Lower leg skin (tissue), 3 donors: ENCODE data around the gene LYZL2.
"Not testable (repeated sequence)": the region's sequence is repeated elsewhere in the genome, so short reads cannot be mapped to it uniquely, and the experiment has no call there.

ENCODE experiments used
- CTCF ChIP-seq, 3 donors: fragments of 450-650 bp; IDR thresholded peaks; one replicate each; pipeline ENCODE4 v1.5.1; 2016; ENCODE audit warnings: antibody characterized with exemption in 3 of 3, mild to moderate bottlenecking in 3 of 3, moderate library complexity in 2 of 3
- POLR2A ChIP-seq, 2 donors: fragments of 450-650 bp; IDR thresholded peaks; one replicate each; pipeline ENCODE4 v1.6.1; 2016 to 2017; ENCODE audit warnings: antibody characterized with exemption in 2 of 2, mild to moderate bottlenecking in 1 of 2, moderate library complexity in 1 of 2

GRCh38 chr10:30628576-30628975 is 977 bp downstream of the LYZL2 start:
- not testable (repeated sequence) for TF ChIP-seq CTCF, POLR2A (IDR thresholded peaks at IDR 0.05)
